ENCODE results near the gene LMNA.
"Not testable (repeated sequence)": the region's sequence is repeated elsewhere in the genome, so short reads cannot be mapped to it uniquely, and the experiment has no call there.

LMNA gene

DNA sequence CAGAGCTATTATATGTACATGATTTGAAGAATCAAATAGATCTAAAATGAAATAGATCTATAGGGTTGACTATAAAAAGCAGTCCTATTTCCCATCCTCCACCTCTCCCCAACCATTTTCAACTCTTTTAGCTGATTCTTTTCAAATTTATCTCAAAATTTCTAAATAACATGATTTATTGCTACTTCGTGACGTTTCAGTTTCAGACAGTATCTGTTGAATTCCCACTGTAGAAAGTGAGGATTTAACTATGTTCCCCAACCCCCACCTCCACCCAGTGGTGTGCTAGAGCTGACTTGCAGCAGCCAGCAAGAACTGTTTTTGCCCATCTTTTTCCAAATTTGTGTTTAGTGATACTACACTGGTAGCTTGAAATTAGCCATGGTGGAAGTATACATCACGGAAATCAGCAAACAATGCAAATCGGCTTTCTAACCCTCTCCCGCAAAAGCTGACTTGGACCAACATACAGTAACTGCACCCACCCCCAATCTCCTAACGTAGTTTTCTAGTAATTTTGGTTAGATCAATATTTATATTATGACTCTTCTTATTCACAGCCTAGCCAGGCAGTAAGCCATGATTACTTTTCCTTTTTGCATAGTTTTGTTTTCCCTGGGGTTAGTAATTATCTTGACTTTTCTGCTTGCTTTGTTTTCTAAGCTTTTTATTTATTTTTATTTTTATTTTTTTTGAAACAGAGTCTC lies 49.8 kb downstream of the LMNA start:
- no peak for DNase-seq

- no peak for DNase-seq
Observed at GRCh38 chr1:156165083-156165482, 50.6 kb downstream of the LMNA start.

DNA sequence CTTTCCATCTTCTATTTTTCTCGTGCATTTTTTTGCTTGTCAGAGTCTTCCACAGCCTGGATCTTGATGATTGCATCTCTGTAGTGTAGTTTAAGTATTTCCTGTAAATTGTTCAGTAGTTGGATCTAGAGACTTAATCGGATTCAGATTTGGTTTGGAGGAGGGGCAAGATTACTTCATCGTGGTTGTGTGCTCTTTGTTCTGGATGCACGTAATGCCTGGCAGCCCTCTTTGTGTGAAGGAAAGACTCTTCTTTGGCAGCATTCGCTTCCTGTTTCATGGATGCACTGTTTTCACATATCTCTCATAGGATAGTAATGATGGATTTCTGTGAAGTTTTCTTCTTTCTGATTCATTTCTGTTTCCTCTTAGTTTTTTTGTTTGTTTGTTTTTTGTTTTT lies 53.0 kb downstream of the LMNA start:
- DNase-seq: no peak

GRCh38 chr1:156172696-156173470 lies 58.4 kb downstream of the LMNA start:
- no peak for DNase-seq

- no peak for DNase-seq
Observed at GRCh38 chr1:156176610-156177210, 62.2 kb downstream of the LMNA start.

- DNase-seq: no peak
Observed at GRCh38 chr1:156177919-156178654, 63.6 kb downstream of the LMNA start.

GRCh38 chr1:156180471-156180870 lies 66.0 kb downstream of the LMNA start:
- DNase-seq: no peak

- not testable (repeated sequence) for DNase-seq
Observed at GRCh38 chr1:156181391-156181924, 66.9 kb downstream of the LMNA start.

GRCh38 chr1:156182010-156182779 lies 67.7 kb downstream of the LMNA start:
- not testable (repeated sequence) for DNase-seq

DNA sequence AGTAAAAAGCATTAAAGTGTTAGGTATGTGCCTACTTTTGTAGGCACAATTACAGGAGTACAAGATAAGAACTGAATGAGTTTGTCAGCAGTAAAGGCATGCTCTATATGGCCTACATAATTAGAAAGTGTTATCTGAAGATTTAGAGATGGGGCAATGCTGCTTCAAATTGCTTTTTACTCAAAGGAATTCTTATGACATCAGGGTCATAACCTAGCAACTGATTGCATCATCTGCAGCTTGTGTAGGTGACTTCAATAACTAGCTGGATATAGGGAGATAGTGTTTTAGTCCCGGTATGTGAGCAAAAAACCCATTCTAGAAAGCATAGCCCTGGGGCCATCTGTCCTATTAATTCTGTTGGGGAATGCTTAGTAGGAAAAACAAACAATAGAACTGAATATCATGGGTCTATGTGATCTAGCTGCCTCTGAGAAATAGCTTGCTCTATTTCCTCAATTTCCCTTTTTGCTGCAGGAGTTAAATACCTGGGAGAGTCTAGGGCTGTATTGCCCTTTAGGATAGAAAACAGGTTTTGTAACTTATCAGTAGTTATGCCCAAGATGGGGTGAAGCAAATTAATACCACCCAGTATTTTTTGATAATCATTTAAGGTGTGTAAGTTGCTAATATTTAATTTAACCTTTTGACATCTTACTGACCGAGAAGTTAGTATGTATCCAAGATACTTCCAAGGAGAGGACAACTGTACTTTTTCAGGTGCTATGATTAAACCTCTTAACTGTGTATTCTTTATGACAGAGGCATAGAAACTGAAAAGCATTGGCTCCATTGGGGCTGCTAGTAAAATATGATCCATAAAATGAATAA lies 72.1 kb downstream of the LMNA start:
- DNase-seq: not testable (repeated sequence)

All from HCEC 1CT (cell line).